HG02571 (cell line): ENCODE data around the gene RBMS3.

Source experiments
- ATAC-seq: cut with Tn5 transposase; IDR thresholded peaks from one replicate; pipeline ENCODE4 v1.9.1; 2021; ENCODE audit warnings: mild to moderate bottlenecking, moderate library complexity; ENCODE audit not compliant: unreplicated experiment

The RBMS3 gene

GRCh38 chr3:29701326-29701983, 420.6 kb downstream of the RBMS3 start:
- ATAC-seq, result no peak

GRCh38 chr3:29705906-29706844, 425.3 kb downstream of the RBMS3 start:
- ATAC-seq, result no peak

- ATAC-seq, result no peak
These were observed 428.0 kb downstream of the RBMS3 start for GRCh38 chr3:29708884-29709283.

- no peak for ATAC-seq
These were observed 430.4 kb downstream of the RBMS3 start for GRCh38 chr3:29711255-29711771.

- no peak for ATAC-seq
These were observed 435.3 kb downstream of the RBMS3 start for GRCh38 chr3:29716213-29716612.

- no peak for ATAC-seq
These were observed 437.8 kb downstream of the RBMS3 start for GRCh38 chr3:29718661-29719065.

GRCh38 chr3:29720665-29721064, 439.8 kb downstream of the RBMS3 start:
- no peak for ATAC-seq

- ATAC-seq, result no peak
These were observed 440.9 kb downstream of the RBMS3 start for GRCh38 chr3:29721789-29722188.

- no peak for ATAC-seq
These were observed 450.2 kb downstream of the RBMS3 start for GRCh38 chr3:29731050-29731449.

- no peak for ATAC-seq
These were observed 460.4 kb downstream of the RBMS3 start for GRCh38 chr3:29741231-29741630.

GRCh38 chr3:29745232-29745870, 464.5 kb downstream of the RBMS3 start:
- ATAC-seq, result no peak

- no peak for ATAC-seq
These were observed 465.4 kb downstream of the RBMS3 start for GRCh38 chr3:29746163-29746760.

GRCh38 chr3:29747991-29748390, 467.1 kb downstream of the RBMS3 start:
- no peak for ATAC-seq

GRCh38 chr3:29751647-29752314, 470.9 kb downstream of the RBMS3 start:
- no peak for ATAC-seq

- no peak for ATAC-seq
These were observed 473.5 kb downstream of the RBMS3 start for GRCh38 chr3:29754346-29754745.

- ATAC-seq, result no peak
These were observed 474.5 kb downstream of the RBMS3 start for GRCh38 chr3:29755416-29755815.

- no peak for ATAC-seq
These were observed 476.3 kb downstream of the RBMS3 start for GRCh38 chr3:29757054-29757777.

- no peak for ATAC-seq
These were observed 477.2 kb downstream of the RBMS3 start for GRCh38 chr3:29758108-29758433.

GRCh38 chr3:29758434-29759322, 477.8 kb downstream of the RBMS3 start:
- no peak for ATAC-seq
